Measurements from ENCODE around the gene HBB.

HBB gene

GRCh38 chr11:5246772-5247471, 20.1 kb upstream of the HBB start:
- no peak for DNase-seq

DNA sequence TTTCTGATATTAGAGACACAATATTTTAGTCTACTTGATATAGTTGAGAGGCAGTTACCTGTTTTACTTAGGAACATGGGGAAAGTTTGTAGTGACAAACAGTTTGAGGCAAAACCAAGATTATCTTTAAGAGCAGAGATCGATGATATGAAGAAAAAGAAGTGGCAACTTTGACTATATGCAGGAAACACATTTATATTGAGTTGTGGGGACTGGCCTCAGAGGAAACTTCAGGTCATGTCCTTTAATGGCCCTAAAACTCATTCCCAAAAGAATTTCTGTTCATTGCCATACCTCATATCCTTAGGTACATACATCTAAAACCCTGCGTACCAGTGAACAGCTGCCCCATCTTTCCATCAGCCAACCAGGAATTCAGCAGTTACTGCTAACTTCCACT, 18.3 kb upstream of the HBB start:
- DNase-seq = no peak

DNA sequence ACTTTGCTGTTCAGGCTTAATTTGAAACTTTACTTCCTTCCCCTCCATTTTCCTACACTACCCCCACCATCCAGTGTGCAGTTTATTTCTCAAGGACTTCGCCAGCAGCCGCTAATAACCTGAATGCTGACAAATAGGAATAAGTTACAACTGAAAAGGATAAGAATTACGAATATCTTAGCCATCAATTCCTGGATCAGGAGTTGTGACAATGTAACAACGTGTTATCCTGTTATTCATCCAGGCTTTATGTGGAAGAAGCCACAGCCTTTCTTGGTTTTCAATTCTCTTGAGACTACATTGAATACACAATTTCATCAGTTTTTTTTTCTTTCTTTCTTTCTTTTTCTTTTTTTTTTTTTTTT, 16.9 kb upstream of the HBB start:
- no peak for DNase-seq

DNA sequence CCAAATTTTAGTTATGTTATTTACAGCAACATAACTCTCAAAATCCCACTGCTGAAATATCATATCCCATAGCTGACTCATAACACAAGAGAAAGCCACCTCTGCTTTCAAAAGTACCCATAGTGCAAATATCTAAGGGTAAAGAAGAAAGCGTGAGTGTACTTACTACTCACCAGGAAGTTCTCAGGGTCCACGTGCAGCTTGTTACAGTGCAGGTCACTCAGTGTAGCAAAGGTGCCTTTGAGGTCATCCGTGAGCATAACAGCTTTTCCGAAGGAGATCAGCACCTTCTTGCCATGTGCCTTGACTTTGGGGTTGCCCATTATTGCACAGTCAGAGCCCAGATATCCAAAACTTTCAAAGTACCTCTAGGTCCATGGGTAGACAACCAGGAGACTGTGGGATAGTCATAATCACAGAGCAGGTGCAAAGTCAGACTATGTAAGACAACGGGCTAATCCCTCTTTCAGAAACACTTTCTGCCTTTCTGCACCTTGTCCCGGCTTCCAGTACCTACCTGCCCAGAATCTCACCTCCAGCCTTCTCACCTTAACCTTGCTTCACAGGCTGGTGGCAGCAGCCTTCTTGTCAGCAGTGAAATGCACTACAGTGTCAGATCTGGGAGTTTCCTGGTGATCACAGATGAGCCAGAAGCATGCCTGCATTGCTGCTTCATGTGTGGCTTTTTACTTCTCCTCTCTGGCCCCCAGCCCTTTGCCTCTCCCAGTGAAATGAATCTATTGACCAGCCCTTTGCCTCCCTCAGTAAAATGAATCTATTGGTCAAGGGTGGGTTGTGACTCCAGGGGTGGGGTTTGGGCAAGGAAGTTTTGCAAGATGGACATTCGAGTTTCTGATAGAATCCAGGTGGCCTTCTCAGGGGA, 16.3 kb upstream of the HBB start:
- DNase-seq = no peak

DNA sequence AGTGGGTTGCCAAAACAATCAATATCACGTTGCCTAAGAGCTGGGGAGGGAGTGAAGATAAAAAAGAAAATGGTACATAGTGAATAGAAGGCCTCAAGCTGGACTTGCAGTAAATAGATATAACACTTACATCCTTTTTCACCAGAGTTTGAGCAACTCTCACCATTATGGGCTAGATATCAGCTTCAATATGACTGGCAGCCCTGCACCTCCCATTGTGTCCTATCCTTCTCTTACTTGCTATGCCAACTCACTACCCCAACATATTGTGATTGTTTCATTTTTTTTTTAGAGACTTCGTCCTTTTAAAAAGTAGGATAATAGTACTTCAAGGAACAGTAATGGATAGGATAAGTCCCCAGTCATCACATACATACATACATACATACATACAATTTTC, 15.3 kb upstream of the HBB start:
- DNase-seq = no peak

DNA sequence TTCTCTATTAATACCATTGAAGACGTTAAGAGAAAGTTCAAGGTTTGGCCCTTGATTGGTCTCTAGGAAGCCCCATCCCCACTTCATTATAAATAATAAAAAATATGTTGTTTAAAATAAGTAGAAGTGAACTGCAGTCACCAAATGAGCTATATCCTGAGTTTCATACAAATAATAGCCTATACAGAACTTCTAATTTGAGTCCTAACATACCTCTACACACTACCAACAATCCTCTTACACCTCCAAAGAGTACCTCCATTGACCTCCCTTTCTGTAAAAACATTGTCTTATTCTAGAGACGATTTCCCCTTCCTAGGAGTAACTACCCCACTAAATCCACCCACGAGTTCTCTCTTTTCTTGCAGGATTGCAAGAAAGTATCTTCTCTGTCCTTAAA, 14.6 kb upstream of the HBB start:
- no peak for DNase-seq

DNA sequence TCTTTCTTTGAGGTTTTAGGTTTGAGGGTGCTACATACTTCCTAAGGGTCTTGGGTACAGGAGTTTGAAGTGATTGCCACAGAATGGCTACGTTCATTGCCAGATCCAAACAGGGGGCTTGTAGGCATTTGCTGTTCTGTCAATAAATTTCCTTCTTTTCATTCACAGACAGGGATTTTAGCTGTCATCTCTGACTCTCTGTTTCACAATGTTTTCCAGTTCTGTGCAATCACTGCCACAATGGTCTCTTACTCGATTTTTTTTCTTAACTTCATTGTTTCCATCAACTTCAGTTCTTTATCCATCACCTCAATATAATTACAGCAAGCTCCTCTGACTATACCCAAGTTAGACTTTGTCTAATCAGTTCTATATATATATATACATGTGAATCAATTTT, 13.6 kb upstream of the HBB start:
- DNase-seq = no peak

DNA sequence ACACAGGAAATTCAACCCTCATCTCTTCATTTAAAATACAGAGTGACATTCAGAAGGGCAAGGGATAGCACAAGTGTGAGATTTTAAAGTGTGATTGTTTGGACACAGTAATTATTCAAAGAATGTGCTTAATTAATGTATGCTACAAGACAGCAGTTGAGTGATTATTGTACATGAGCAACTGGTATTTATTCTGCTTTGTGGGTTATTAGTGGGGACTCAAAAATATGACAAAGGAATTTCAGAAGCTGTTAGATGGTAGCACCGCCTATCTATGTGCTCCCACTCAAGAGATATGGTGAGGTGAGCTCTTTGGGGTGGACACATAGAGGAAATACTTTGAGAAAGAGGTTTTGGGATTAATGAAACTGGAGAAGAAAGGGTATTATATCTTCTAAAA, 13.2 kb upstream of the HBB start:
- no peak for DNase-seq

- no peak for DNase-seq
These were observed 12.2 kb upstream of the HBB start for GRCh38 chr11:5239046-5239445.

DNA sequence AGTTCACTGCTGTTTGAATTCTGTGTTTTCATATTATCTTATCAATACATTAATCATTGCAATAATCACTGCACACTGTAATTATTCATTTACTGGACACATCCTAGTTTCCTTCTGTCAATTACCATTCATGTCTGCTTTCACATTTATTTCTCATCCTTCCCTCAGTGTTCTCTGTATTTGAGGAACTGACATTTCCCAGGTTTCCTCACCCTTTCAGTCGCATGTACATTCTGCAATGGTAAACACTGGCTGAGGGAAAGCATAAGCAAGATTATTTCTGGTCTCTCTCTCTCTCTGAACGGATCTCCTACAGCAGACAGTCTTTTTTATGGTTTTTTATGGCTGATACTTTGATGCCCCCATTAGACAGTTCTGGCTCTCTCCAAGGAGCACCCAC, 11.6 kb upstream of the HBB start:
- DNase-seq = no peak

DNA sequence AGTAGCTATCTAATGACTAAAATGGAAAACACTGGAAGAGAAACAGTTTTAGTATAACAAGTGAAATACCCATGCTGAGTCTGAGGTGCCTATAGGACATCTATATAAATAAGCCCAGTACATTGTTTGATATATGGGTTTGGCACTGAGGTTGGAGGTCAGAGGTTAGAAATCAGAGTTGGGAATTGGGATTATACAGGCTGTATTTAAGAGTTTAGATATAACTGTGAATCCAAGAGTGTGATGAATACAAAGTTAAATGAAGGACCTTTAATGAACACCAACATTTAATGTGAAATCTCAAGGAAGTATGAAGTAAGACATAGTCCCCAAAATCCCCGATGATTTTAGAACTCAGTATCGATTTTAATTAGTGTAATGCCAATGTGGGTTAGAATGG, 10.5 kb upstream of the HBB start:
- no peak for DNase-seq

DNA sequence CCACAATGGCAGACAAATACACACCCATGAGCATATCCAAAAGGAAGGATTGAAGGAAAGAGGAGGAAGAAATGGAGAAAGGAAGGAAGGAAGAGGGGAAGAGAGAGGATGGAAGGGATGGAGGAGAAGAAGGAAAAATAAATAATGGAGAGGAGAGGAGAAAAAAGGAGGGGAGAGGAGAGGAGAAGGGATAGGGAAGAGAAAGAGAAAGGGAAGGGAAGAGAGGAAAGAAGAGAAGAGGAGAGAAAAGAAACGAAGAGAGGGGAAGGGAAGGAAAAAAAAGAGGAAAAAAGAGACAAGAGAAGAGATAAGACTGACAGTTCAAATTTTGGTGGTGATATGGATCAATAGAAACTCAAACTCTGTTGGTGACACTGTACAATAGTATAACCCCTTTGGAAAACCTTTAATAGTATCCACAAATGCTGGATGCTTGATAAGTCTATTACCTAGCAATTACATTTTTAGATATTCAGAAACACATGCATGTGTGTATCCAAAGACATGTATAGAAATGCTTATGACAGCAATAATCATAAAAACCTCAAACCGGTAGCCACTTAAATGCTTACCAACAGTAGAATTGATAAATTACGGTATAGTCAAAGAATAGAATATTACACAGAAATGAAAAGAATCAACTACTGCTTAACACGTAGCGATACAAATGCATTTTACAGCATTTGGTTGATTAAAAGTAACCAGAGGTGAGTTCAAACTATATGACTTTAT, 8.7 kb upstream of the HBB start:
- DNase-seq = no peak

DNA sequence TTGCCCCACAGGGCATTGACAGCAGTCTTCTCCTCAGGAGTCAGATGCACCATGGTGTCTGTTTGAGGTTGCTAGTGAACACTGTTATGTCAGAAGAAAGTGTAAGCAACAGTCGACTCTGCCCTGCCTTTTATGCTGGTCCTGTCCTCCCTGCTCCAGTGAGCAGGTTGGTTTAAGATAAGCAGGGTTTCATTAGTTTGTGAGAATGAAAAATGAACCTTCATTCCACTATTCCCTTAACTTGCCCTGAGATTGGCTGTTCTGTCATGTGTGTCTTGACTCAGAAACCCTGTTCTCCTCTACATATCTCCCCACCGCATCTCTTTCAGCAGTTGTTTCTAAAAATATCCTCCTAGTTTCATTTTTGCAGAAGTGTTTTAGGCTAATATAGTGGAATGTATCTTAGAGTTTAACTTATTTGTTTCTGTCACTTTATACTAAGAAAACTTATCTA, 7.5 kb upstream of the HBB start, which contains the start of gene HBD:
HBD (minus strand) TSS at position 103 of the 454 bp plus-strand sequence; CDS start at position 53, 50 bp downstream.
- no peak for DNase-seq

GRCh38 chr11:5233307-5233706, 6.4 kb upstream of the HBB start:
- no peak for DNase-seq

- no peak for DNase-seq
These were observed 6.0 kb upstream of the HBB start for GRCh38 chr11:5232821-5233220.

GRCh38 chr11:5232176-5232575, 5.3 kb upstream of the HBB start:
- DNase-seq = no peak

GRCh38 chr11:5231111-5231510, 4.2 kb upstream of the HBB start:
- DNase-seq = no peak

DNA sequence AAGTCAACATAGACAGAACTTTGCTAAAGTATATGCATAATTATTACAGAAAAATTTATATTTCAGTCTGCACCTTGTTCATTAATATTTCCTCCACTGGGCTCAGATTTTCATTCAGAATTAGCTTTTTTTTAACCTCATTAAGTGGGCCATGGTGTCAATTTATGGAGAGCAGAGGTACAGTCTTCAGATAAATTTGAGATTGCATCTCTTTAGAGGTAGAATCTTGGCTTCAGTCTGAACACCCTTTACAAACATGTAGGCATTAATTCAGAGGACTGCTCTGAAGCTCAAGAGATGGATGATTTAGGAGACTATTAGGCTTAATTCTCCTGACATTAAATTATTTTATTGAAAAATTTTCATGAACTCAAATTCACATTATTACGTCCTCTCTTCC, 3.4 kb upstream of the HBB start:
- no peak for DNase-seq

- DNase-seq = no peak
These were observed 2.9 kb upstream of the HBB start for GRCh38 chr11:5229796-5230195.

DNA sequence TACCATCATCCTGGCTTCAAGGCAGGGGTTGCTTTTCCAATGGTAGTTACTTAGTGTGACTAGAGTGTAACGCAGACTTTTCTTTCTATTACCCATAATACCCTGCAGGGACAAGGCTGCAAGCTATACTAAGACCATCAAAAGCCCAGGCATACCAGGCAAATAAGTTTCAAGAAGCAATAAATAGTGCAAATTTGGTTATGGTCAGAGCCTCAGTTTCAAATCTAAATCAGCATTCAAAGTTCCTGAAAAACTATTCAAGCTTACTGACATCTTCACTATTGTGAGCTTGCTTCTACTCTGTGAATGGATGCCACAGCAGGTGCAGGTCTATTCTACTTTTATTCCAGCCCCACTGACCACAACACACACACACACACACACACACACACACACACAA, 2.5 kb upstream of the HBB start:
- DNase-seq = no peak

- DNase-seq = no peak
These were observed 1.3 kb upstream of the HBB start for GRCh38 chr11:5228124-5228523.

DNA sequence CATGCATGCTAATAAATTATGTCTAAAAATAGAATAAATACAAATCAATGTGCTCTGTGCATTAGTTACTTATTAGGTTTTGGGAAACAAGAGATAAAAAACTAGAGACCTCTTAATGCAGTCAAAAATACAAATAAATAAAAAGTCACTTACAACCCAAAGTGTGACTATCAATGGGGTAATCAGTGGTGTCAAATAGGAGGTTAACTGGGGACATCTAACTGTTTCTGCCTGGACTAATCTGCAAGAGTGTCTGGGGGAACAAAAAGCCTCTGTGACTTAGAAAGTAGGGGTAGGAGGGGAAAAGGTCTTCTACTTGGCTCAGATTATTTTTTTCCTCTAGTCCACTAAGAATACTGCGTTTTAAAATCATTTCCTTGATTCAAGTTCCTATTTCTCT, 810 bp upstream of the HBB start:
- no peak for DNase-seq

GRCh38 chr11:5225480-5225871, 1.4 kb downstream of the HBB start:
- no peak for DNase-seq
